ENCODE results near the gene RIPOR1.
A peak's percentile ranks its signal among the peaks of the same experiment; 100 is the strongest.
"Not testable (repeated sequence)": the region's sequence is repeated elsewhere in the genome, so short reads cannot be mapped to it uniquely, and the experiment has no call there.

RIPOR1 gene

GRCh38 chr16:67517661-67518423, 10.8 kb upstream of the RIPOR1 start:
- no peak for DNase-seq

GRCh38 chr16:67518676-67519075, 10.0 kb upstream of the RIPOR1 start:
- no peak for DNase-seq

GRCh38 chr16:67519242-67519641, 9.4 kb upstream of the RIPOR1 start:
- no peak for DNase-seq

- DNase-seq = peak; percentile 97
These were observed 7.4 kb upstream of the RIPOR1 start for GRCh38 chr16:67521095-67521804.

GRCh38 chr16:67525176-67525860, 3.3 kb upstream of the RIPOR1 start:
- no peak for DNase-seq

GRCh38 chr16:67526149-67526791, 2.4 kb upstream of the RIPOR1 start:
- no peak for DNase-seq

- DNase-seq = no peak
These were observed 397 bp downstream of the RIPOR1 start for GRCh38 chr16:67528870-67529581.

- DNase-seq = no peak
These were observed 968 bp downstream of the RIPOR1 start for GRCh38 chr16:67529582-67530012.

GRCh38 chr16:67530013-67530939, 1.6 kb downstream of the RIPOR1 start:
- no peak for DNase-seq

GRCh38 chr16:67531247-67531646, 2.6 kb downstream of the RIPOR1 start:
- DNase-seq = no peak

GRCh38 chr16:67533024-67533560, 4.5 kb downstream of the RIPOR1 start:
- no peak for DNase-seq

- DNase-seq = not testable (repeated sequence)
These were observed 5.4 kb downstream of the RIPOR1 start for GRCh38 chr16:67533987-67534386.

- DNase-seq = no peak
These were observed 5.8 kb downstream of the RIPOR1 start for GRCh38 chr16:67534431-67534830.

GRCh38 chr16:67535201-67535600, 6.6 kb downstream of the RIPOR1 start:
- no peak for DNase-seq

- no peak for DNase-seq
These were observed 8.6 kb downstream of the RIPOR1 start for GRCh38 chr16:67537270-67537635.

GRCh38 chr16:67537636-67538591, 9.3 kb downstream of the RIPOR1 start:
- DNase-seq = peak; percentile 34

GRCh38 chr16:67538666-67539101, 10.1 kb downstream of the RIPOR1 start:
- DNase-seq = no peak

- DNase-seq = no peak
These were observed 10.6 kb downstream of the RIPOR1 start for GRCh38 chr16:67539271-67539670.

GRCh38 chr16:67539691-67540635, 11.3 kb downstream of the RIPOR1 start:
- DNase-seq = no peak

Measured in activated CD4-positive, alpha-beta T cell treated with anti-CD3 and anti-CD28 coated beads, Interleukin-2, amount 50 U/mL, for 16 hours (primary cell).